ENCODE measurements around the gene SYNE1. TPM values are rescaled to one million over a fixed set of nuclear protein-coding genes. Genes with fewer than 3 reads are reported as not detected.

Gene SYNE1
- total and polyA plus RNA-seq, 10 of the 15 experiments (the other 5 are each of a cell fraction or from before 2014, with no cell fraction given): 2.3 to 28.7 (median 14.1) TPM

DNA sequence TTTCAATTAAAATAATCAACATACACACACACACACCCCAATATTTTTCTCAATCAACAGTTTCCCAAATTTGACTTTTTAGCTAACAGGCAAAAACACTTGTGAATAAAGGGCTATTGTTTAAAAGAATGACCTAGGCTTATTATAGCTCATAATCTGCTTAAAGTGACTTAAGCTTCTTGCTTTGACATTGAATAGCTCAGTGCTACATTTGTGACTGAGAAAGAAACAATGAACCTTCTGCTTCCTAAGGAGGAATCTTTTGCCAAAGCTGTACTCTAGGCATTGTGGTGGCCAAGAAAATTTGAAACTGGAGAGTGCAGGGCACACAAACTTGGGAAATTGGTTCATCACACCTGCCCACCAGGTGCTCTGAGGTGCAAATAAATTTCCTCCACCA lies 282.0 kb downstream of the SYNE1 start (continued):
- TF ChIP-seq SRF (IDR thresholded peaks at IDR 0.05; ENCODE audit: low read depth in 2 of 2, low read length in 2 of 2) (no peak), EGR1 (IDR thresholded peaks at IDR 0.05; ENCODE audit: borderline replicate concordance in 1 of 2, low read depth in 2 of 2, low read length in 2 of 2) (no peak)
- TF ChIP-seq, protein P1, sequence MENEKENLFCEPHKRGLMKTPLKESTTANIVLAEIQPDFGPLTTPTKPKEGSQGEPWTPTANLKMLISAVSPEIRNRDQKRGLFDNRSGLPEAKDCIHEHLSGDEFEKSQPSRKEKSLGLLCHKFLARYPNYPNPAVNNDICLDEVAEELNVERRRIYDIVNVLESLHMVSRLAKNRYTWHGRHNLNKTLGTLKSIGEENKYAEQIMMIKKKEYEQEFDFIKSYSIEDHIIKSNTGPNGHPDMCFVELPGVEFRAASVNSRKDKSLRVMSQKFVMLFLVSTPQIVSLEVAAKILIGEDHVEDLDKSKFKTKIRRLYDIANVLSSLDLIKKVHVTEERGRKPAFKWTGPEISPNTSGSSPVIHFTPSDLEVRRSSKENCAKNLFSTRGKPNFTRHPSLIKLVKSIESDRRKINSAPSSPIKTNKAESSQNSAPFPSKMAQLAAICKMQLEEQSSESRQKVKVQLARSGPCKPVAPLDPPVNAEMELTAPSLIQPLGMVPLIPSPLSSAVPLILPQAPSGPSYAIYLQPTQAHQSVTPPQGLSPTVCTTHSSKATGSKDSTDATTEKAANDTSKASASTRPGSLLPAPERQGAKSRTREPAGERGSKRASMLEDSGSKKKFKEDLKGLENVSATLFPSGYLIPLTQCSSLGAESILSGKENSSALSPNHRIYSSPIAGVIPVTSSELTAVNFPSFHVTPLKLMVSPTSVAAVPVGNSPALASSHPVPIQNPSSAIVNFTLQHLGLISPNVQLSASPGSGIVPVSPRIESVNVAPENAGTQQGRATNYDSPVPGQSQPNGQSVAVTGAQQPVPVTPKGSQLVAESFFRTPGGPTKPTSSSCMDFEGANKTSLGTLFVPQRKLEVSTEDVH (IDR thresholded peaks at IDR 0.05; ENCODE audit: low read depth, partially characterized antibody): no peak

DNA sequence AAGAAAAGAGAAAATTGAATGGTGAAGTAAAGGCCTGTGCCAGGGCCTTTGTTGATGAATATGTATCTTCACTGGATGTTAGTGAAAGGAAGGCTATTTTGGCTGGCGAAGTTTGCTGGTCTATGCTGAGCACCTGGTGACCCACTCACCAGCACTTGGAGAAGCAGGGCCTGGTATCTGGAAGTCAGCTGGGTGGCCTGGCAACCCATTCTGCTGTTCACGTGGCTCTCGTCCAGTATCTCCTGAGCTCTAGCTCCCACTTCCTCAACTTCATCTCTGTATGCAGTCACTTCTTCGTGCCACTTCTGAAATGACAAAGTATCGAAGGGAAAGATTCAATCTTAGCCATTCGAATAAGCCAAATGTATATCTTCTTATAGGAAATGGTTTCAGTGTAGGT lies 283.7 kb downstream of the SYNE1 start:
- no peak overlapping the region for H3K9ac ChIP-seq (ENCODE audit: control insufficient read depth, insufficient read depth, low read length)
- FAIRE-seq (no peak), DNase-seq (ENCODE audit: low read depth, low spot score) (no peak), ATAC-seq (no peak)
- no peak overlapping the region for H3K4me3 ChIP-seq
- ChIA-PET RAD21 (ENCODE audit: unreplicated experiment) (no interaction called here), SMC1A (ENCODE audit: uncharacterized antibody, unreplicated experiment) (no interaction called here), CTCF (interaction anchor here (0.7 to 1.1 kb wide), 2 partner anchors 148 to 588 kb away, joined by 3 to 4 read pairs; no protein-coding TSS in a partner anchor), POLR2A (no interaction called here)
- H3K79me2 ChIP-seq (ENCODE audit: control insufficient read depth, insufficient read depth, low read length): no peaks in the 10 kb centered on the region
- H4K20me1 ChIP-seq (ENCODE audit: control insufficient read depth, insufficient read depth): 0 out of 2 replicates have a peak, but pooled peaks cover 2% of the 10 kb centered on the region
- TF ChIP-seq, protein P2, sequence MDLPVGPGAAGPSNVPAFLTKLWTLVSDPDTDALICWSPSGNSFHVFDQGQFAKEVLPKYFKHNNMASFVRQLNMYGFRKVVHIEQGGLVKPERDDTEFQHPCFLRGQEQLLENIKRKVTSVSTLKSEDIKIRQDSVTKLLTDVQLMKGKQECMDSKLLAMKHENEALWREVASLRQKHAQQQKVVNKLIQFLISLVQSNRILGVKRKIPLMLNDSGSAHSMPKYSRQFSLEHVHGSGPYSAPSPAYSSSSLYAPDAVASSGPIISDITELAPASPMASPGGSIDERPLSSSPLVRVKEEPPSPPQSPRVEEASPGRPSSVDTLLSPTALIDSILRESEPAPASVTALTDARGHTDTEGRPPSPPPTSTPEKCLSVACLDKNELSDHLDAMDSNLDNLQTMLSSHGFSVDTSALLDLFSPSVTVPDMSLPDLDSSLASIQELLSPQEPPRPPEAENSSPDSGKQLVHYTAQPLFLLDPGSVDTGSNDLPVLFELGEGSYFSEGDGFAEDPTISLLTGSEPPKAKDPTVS (IDR thresholded peaks at IDR 0.05; ENCODE audit: low read depth, low read length): no peak
- TF ChIP-seq, protein P3, sequence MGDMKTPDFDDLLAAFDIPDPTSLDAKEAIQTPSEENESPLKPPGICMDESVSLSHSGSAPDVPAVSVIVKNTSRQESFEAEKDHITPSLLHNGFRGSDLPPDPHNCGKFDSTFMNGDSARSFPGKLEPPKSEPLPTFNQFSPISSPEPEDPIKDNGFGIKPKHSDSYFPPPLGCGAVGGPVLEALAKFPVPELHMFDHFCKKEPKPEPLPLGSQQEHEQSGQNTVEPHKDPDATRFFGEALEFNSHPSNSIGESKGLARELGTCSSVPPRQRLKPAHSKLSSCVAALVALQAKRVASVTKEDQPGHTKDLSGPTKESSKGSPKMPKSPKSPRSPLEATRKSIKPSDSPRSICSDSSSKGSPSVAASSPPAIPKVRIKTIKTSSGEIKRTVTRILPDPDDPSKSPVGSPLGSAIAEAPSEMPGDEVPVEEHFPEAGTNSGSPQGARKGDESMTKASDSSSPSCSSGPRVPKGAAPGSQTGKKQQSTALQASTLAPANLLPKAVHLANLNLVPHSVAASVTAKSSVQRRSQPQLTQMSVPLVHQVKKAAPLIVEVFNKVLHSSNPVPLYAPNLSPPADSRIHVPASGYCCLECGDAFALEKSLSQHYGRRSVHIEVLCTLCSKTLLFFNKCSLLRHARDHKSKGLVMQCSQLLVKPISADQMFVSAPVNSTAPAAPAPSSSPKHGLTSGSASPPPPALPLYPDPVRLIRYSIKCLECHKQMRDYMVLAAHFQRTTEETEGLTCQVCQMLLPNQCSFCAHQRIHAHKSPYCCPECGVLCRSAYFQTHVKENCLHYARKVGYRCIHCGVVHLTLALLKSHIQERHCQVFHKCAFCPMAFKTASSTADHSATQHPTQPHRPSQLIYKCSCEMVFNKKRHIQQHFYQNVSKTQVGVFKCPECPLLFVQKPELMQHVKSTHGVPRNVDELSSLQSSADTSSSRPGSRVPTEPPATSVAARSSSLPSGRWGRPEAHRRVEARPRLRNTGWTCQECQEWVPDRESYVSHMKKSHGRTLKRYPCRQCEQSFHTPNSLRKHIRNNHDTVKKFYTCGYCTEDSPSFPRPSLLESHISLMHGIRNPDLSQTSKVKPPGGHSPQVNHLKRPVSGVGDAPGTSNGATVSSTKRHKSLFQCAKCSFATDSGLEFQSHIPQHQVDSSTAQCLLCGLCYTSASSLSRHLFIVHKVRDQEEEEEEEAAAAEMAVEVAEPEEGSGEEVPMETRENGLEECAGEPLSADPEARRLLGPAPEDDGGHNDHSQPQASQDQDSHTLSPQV (IDR thresholded peaks at IDR 0.05): no peak
- TF ChIP-seq JUNB (IDR thresholded peaks at IDR 0.05): no peak
- TF ChIP-seq SRF (IDR thresholded peaks at IDR 0.05; ENCODE audit: low read depth in 2 of 2, low read length in 2 of 2): no peak
- no peak for TF ChIP-seq JUND (IDR thresholded peaks at IDR 0.05; ENCODE audit: low read depth, low read length)
- TF ChIP-seq, protein P4, sequence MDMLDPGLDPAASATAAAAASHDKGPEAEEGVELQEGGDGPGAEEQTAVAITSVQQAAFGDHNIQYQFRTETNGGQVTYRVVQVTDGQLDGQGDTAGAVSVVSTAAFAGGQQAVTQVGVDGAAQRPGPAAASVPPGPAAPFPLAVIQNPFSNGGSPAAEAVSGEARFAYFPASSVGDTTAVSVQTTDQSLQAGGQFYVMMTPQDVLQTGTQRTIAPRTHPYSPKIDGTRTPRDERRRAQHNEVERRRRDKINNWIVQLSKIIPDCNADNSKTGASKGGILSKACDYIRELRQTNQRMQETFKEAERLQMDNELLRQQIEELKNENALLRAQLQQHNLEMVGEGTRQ (IDR thresholded peaks at IDR 0.05; ENCODE audit: borderline replicate concordance, low read depth, low read length): no peak
- TF ChIP-seq, protein P5, sequence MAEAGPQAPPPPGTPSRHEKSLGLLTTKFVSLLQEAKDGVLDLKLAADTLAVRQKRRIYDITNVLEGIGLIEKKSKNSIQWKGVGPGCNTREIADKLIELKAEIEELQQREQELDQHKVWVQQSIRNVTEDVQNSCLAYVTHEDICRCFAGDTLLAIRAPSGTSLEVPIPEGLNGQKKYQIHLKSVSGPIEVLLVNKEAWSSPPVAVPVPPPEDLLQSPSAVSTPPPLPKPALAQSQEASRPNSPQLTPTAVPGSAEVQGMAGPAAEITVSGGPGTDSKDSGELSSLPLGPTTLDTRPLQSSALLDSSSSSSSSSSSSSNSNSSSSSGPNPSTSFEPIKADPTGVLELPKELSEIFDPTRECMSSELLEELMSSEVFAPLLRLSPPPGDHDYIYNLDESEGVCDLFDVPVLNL (IDR thresholded peaks at IDR 0.05; ENCODE audit: low read depth, low read length): no peak
- no peak for TF ChIP-seq YBX1 (IDR thresholded peaks at IDR 0.05)
- no peak for TF ChIP-seq ZNF384 (IDR thresholded peaks at IDR 0.05; ENCODE audit: borderline replicate concordance, low read depth, low read length)
- no peak overlapping the region for H3K27ac ChIP-seq (ENCODE audit: control insufficient read depth, insufficient read depth)
- H2AFZ ChIP-seq (ENCODE audit: control insufficient read depth, low read depth, low read length): no peak overlapping the region
- BruUV-seq (replicated peaks): no TSS peak
- in situ Hi-C loops (cut with MboI) (no loop called here), intact Hi-C loops (cut with micrococcal nuclease; ENCODE audit: unreplicated experiment) (no loop called here)
- H3K4me1 ChIP-seq (ENCODE audit: control insufficient read depth, insufficient read depth, low read length): no peaks in the 10 kb centered on the region
- 19% methylated on average over 6 of the region's 6 CpGs for WGBS (ENCODE audit: insufficient coverage, insufficient replicate concordance, low lambda C conversion rate, missing lambda C conversion rate)
- no peaks in the 10 kb centered on the region; a peak in 1 of 4 replicates for H3K27me3 ChIP-seq (replicated peaks in 1 of 2; ENCODE audit: control insufficient read depth in 2 of 2, insufficient read depth in 2 of 2, low read length in 1 of 2)
- H3K4me2 ChIP-seq (ENCODE audit: control insufficient read depth, insufficient read depth): no peak overlapping the region
- no peaks in the 10 kb centered on the region for H3K36me3 ChIP-seq (ENCODE audit: control insufficient read depth in 2 of 2, insufficient read depth in 2 of 2, low read length in 1 of 2)
- no peaks in the 10 kb centered on the region for H3K9me3 ChIP-seq (replicated peaks; ENCODE audit: control insufficient read depth, insufficient read depth, low read length)
